HEK293 (cell line): ENCODE measurements around the gene NDUFV1.

Source experiments
- CTCF ChIA-PET: fragments of 350-600 bp; formaldehyde crosslinking; extraction: SDS; loops from one replicate; lab custom pipeline; 2021; ENCODE audit warnings: antibody characterized with exemption; lab: Yijun Ruan, JAX
- POLR2A ChIA-PET: fragments of 300-600 bp; formaldehyde crosslinking; extraction: SDS; loops from one replicate; lab custom pipeline; 2020; ENCODE audit warnings: antibody characterized with exemption, inconsistent platforms; lab: Yijun Ruan, JAX
- H3K27ac ChIP-seq: fragments of 200-500 bp; sonication (Bioruptor generic); 2 replicates; pipeline ENCODE4 v1.5.1; 2014; ENCODE audit warnings: low read depth, low read length, control low read depth, inconsistent platforms; ENCODE audit errors: extremely low read depth
- H3K36me3 ChIP-seq, 2 experiments: fragments of 200-500 bp in 1 of 2; sonication (Bioruptor generic) in 1 of 2; 1 replicate in 1 of 2; 2 replicates in 1 of 2; pipeline ENCODE4 v1.5.1; 2014 to 2017; ENCODE audit warnings: inconsistent platforms in 2 of 2, low read length in 2 of 2; ENCODE audit not compliant: control insufficient read depth in 2 of 2, insufficient read depth in 1 of 2
- H3K4me1 ChIP-seq: fragments of 200-500 bp; sonication (Bioruptor generic); 2 replicates; pipeline ENCODE4 v1.5.1; 2014; ENCODE audit warnings: mild to moderate bottlenecking, low read length, inconsistent platforms; ENCODE audit not compliant: control insufficient read depth, insufficient read depth
- H3K4me3 ChIP-seq: 2 replicates; pipeline ENCODE4 v1.5.1; 2011; ENCODE audit warnings: low read depth, mild to moderate bottlenecking, control low read depth, low read length, moderate library complexity
- H3K9me3 ChIP-seq: fragments of 200-500 bp; sonication (Bioruptor generic); 2 replicates; pipeline ENCODE4 v1.5.1; 2014; ENCODE audit warnings: low read depth, low read length, inconsistent platforms; ENCODE audit not compliant: control insufficient read depth, insufficient read depth
- KLF1 ChIP-seq: fragments of 450-650 bp; formaldehyde crosslinking; IDR thresholded peaks from 2 replicates; pipeline ENCODE4 v1.5.1; 2016; ENCODE audit warnings: missing biosample characterization, missing genetic modification characterization
- PRDM6 ChIP-seq: fragments of 450-650 bp; formaldehyde crosslinking; IDR thresholded peaks from 2 replicates; pipeline ENCODE4 v1.5.1; 2017; ENCODE audit warnings: missing biosample characterization, missing genetic modification characterization
- RBAK ChIP-seq: fragments of 450-650 bp; formaldehyde crosslinking; IDR thresholded peaks from 2 replicates; pipeline ENCODE4 v1.5.1; 2016; ENCODE audit warnings: missing biosample characterization, missing genetic modification characterization
- SALL2 ChIP-seq: fragments of 450-650 bp; formaldehyde crosslinking; IDR thresholded peaks from 2 replicates; pipeline ENCODE4 v1.5.0; 2017; ENCODE audit warnings: missing biosample characterization, mild to moderate bottlenecking, missing genetic modification characterization, borderline replicate concordance
- SCRT2 ChIP-seq: fragments of 450-650 bp; formaldehyde crosslinking; IDR thresholded peaks from 2 replicates; pipeline ENCODE4 v1.5.1; 2016; ENCODE audit warnings: missing biosample characterization, missing genetic modification characterization
- SP7 ChIP-seq: fragments of 450-650 bp; formaldehyde crosslinking; IDR thresholded peaks from 2 replicates; pipeline ENCODE4 v1.5.1; 2016; ENCODE audit warnings: missing biosample characterization, missing genetic modification characterization
- ZBTB8A ChIP-seq: fragments of 450-650 bp; formaldehyde crosslinking; IDR thresholded peaks from 2 replicates; pipeline ENCODE4 v1.5.1; 2016; ENCODE audit warnings: missing biosample characterization, missing genetic modification characterization
- ZNF140 ChIP-seq: fragments of 450-650 bp; formaldehyde crosslinking; IDR thresholded peaks from 2 replicates; pipeline ENCODE4 v1.5.1; 2016; ENCODE audit warnings: missing biosample characterization, missing genetic modification characterization
- ZNF174 ChIP-seq: fragments of 450-650 bp; formaldehyde crosslinking; IDR thresholded peaks from 2 replicates; pipeline ENCODE4 v1.5.0; 2017; ENCODE audit warnings: missing biosample characterization, mild to moderate bottlenecking, missing genetic modification characterization
- ZNF214 ChIP-seq: fragments of 450-650 bp; formaldehyde crosslinking; IDR thresholded peaks from 2 replicates; pipeline ENCODE4 v1.5.1; 2017; ENCODE audit warnings: missing biosample characterization, mild to moderate bottlenecking, missing genetic modification characterization, borderline replicate concordance
- ZNF23 ChIP-seq: fragments of 450-650 bp; formaldehyde crosslinking; IDR thresholded peaks from 2 replicates; pipeline ENCODE4 v1.5.1; 2016; ENCODE audit warnings: missing biosample characterization, missing genetic modification characterization, borderline replicate concordance
- ZNF26 ChIP-seq: fragments of 450-650 bp; formaldehyde crosslinking; IDR thresholded peaks from 2 replicates; pipeline ENCODE4 v1.5.1; 2016; ENCODE audit warnings: missing biosample characterization, missing genetic modification characterization
- ZNF366 ChIP-seq: fragments of 450-650 bp; formaldehyde crosslinking; conservative IDR thresholded peaks from 2 replicates; pipeline ENCODE4 v1.5.1; 2016; ENCODE audit warnings: missing biosample characterization, missing genetic modification characterization
- ZNF37A ChIP-seq: fragments of 450-650 bp; IDR thresholded peaks from 2 replicates; pipeline ENCODE4 v1.5.1; 2018; ENCODE audit warnings: missing biosample characterization, missing genetic modification characterization
- ZNF549 ChIP-seq: fragments of 450-650 bp; IDR thresholded peaks from 2 replicates; pipeline ENCODE4 v1.5.1; 2018; ENCODE audit warnings: missing biosample characterization, missing genetic modification characterization, mild to moderate bottlenecking, inconsistent platforms, moderate library complexity
- ZNF558 ChIP-seq: fragments of 450-650 bp; formaldehyde crosslinking; IDR thresholded peaks from 2 replicates; pipeline ENCODE4 v1.5.1; 2016; ENCODE audit warnings: missing biosample characterization, missing genetic modification characterization
- ZNF658 ChIP-seq: fragments of 450-650 bp; formaldehyde crosslinking; IDR thresholded peaks from 2 replicates; pipeline ENCODE4; 2016; ENCODE audit warnings: missing biosample characterization, missing genetic modification characterization
- ZNF660 ChIP-seq: fragments of 450-650 bp; IDR thresholded peaks from 2 replicates; pipeline ENCODE4 v1.5.1; 2018; ENCODE audit warnings: missing biosample characterization, mild to moderate bottlenecking, missing genetic modification characterization
- ZNF701 ChIP-seq: fragments of 450-650 bp; formaldehyde crosslinking; IDR thresholded peaks from 2 replicates; pipeline ENCODE4 v1.5.1; 2016; ENCODE audit warnings: missing biosample characterization, missing genetic modification characterization
- ZNF776 ChIP-seq: fragments of 450-650 bp; formaldehyde crosslinking; IDR thresholded peaks from 2 replicates; pipeline ENCODE4 v1.5.0; 2017; ENCODE audit warnings: missing biosample characterization, missing genetic modification characterization, borderline replicate concordance
- ZNF830 ChIP-seq: fragments of 450-650 bp; IDR thresholded peaks from 2 replicates; pipeline ENCODE4 v1.5.0; 2018; ENCODE audit warnings: missing biosample characterization, missing genetic modification characterization, low read depth, mild to moderate bottlenecking, moderate library complexity
- ZNF843 ChIP-seq: fragments of 450-650 bp; formaldehyde crosslinking; IDR thresholded peaks from 2 replicates; pipeline ENCODE4 v1.5.1; 2016; ENCODE audit warnings: missing biosample characterization, missing genetic modification characterization
- ZSCAN16 ChIP-seq: fragments of 450-650 bp; formaldehyde crosslinking; IDR thresholded peaks from 2 replicates; pipeline ENCODE4 v1.5.1; 2016; ENCODE audit warnings: missing biosample characterization, missing genetic modification characterization
- TF ChIP-seq, protein P1 (sequence below): fragments of 450-650 bp; formaldehyde crosslinking; IDR thresholded peaks from 2 replicates; pipeline ENCODE4 v1.5.1; 2016; ENCODE audit warnings: missing biosample characterization, missing genetic modification characterization, borderline replicate concordance
- TF ChIP-seq, protein P2 (sequence below): fragments of 450-650 bp; formaldehyde crosslinking; IDR thresholded peaks from 2 replicates; pipeline ENCODE4 v1.5.1; 2016; ENCODE audit warnings: missing biosample characterization, missing genetic modification characterization

NDUFV1 gene

DNA sequence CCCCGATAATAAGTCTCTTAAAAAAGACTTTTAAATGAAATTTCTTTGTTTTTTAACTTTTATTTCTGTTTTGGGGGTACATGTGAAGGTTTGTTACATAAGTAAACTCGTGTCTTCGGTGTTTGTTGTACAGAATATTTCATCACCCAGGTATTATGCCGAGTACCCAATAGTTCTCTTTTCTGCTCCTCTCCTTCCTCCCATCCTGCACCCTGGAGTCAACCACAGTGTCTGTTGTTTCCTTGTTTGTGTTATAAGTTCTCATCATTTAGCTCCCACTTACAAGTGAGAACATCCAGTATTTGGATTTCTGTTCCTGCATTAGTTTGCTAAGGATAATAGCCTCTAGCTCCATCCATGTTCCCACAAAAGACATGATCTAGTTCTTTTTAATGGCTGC, 24.7 kb upstream of the NDUFV1 start:
- Histone ChIP-seq H3K4me1 (no peaks in the 10 kb centered on the region), H3K27ac (no peak overlapping the region; the same call in 1 of the 2 replicates), H3K9me3 (no peaks in the 10 kb centered on the region)
- ChIA-PET CTCF (interaction anchor here (0.6 to 3.1 kb wide), 5 partner anchors 9 to 230 kb away, joined by 3 to 23 read pairs (median 3); no protein-coding TSS in a partner anchor), POLR2A (interaction anchor here (1.2 to 1.5 kb wide), 2 partner anchors 13 to 32 kb away, joined by 4 to 5 read pairs; no protein-coding TSS in a partner anchor)
- TF ChIP-seq KLF1 (no peak), SCRT2 (tag by site-specific recombination) (no peak), ZNF843 (no peak), ZBTB8A (tag by site-specific recombination) (no peak), SP7 (no peak), ZNF558 (no peak), ZNF37A (tag by site-specific recombination) (no peak), ZNF549 (no peak), ZNF830 (tag by site-specific recombination) (no peak), ZNF658 (tag by site-specific recombination) (no peak), ZNF366 (no peak), ZNF23 (tag by site-specific recombination) (no peak), RBAK (no peak), ZNF701 (tag by site-specific recombination) (no peak), ZNF140 (tag by site-specific recombination) (no peak), ZNF174 (tag by site-specific recombination) (no peak)
- TF ChIP-seq, protein P1, sequence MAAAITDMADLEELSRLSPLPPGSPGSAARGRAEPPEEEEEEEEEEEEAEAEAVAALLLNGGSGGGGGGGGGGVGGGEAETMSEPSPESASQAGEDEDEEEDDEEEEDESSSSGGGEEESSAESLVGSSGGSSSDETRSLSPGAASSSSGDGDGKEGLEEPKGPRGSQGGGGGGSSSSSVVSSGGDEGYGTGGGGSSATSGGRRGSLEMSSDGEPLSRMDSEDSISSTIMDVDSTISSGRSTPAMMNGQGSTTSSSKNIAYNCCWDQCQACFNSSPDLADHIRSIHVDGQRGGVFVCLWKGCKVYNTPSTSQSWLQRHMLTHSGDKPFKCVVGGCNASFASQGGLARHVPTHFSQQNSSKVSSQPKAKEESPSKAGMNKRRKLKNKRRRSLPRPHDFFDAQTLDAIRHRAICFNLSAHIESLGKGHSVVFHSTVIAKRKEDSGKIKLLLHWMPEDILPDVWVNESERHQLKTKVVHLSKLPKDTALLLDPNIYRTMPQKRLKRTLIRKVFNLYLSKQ, result no peak
- TF ChIP-seq, protein P2, sequence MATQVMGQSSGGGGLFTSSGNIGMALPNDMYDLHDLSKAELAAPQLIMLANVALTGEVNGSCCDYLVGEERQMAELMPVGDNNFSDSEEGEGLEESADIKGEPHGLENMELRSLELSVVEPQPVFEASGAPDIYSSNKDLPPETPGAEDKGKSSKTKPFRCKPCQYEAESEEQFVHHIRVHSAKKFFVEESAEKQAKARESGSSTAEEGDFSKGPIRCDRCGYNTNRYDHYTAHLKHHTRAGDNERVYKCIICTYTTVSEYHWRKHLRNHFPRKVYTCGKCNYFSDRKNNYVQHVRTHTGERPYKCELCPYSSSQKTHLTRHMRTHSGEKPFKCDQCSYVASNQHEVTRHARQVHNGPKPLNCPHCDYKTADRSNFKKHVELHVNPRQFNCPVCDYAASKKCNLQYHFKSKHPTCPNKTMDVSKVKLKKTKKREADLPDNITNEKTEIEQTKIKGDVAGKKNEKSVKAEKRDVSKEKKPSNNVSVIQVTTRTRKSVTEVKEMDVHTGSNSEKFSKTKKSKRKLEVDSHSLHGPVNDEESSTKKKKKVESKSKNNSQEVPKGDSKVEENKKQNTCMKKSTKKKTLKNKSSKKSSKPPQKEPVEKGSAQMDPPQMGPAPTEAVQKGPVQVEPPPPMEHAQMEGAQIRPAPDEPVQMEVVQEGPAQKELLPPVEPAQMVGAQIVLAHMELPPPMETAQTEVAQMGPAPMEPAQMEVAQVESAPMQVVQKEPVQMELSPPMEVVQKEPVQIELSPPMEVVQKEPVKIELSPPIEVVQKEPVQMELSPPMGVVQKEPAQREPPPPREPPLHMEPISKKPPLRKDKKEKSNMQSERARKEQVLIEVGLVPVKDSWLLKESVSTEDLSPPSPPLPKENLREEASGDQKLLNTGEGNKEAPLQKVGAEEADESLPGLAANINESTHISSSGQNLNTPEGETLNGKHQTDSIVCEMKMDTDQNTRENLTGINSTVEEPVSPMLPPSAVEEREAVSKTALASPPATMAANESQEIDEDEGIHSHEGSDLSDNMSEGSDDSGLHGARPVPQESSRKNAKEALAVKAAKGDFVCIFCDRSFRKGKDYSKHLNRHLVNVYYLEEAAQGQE (tag by site-specific recombination), result no peak
- TF ChIP-seq, all 188 proteins: peak for 0
- Histone ChIP-seq H3K4me3 (no peak overlapping the region), H3K36me3 (peaks cover 0 to 26% of the 10 kb centered on the region in 2 experiments; a peak in 1 of 3 replicates)

- H3K9me3 ChIP-seq, result no peaks in the 10 kb centered on the region
- H3K4me3 ChIP-seq, result peak within 1 kb of the TSS; percentile 72
- H3K36me3 ChIP-seq, result peaks cover 0 to 36% of the 10 kb centered on the region in 2 experiments; a peak in 1 of 3 replicates
- POLR2A ChIA-PET, result interaction anchor here (0.7 to 1.5 kb wide), 7 partner anchors 9 to 182 kb away, joined by 3 to 7 read pairs (median 4); partner anchors contain the start of genes PPP1CA and TMEM134
- no peaks in the 10 kb centered on the region for H3K4me1 ChIP-seq
- CTCF ChIA-PET, result interaction anchor here (0.6 to 3.1 kb wide), 17 partner anchors 9 to 399 kb away, joined by 3 to 23 read pairs (median 4); partner anchors contain the start of gene PITPNM1
- peak within 1 kb of the TSS; percentile 66; the same call in 1 of the 2 replicates for H3K27ac ChIP-seq
- peak; percentile 69 for TF ChIP-seq ZBTB8A (tag by site-specific recombination)
- TF ChIP-seq SALL2 (tag by site-specific recombination), result no peak
- TF ChIP-seq ZNF776, result no peak
- no peak for TF ChIP-seq PRDM6 (tag by site-specific recombination)
- no peak for TF ChIP-seq ZNF26 (tag by site-specific recombination)
- peak; percentile 41; the same call in 1 of the 2 replicates for TF ChIP-seq ZNF660 (tag by site-specific recombination)
- no peak for TF ChIP-seq ZSCAN16 (tag by site-specific recombination)
- no peak for TF ChIP-seq ZNF214 (tag by site-specific recombination)
These were observed 23.2 kb upstream of the NDUFV1 start, which contains the start of gene GSTP1 for GRCh38 chr11:67583247-67584204. GSTP1 (plus strand) TSS chr11:67583812; CDS start chr11:67583844, 32 bp downstream.
